ENCODE measurements around the gene ADRB1. TPM values are rescaled to one million over a fixed set of nuclear protein-coding genes. Genes with fewer than 3 reads are reported as not detected.

The ADRB1 gene
- total and polyA plus RNA-seq, 2 experiments from 2014 or later = 0.23 to 0.24 TPM

DNA sequence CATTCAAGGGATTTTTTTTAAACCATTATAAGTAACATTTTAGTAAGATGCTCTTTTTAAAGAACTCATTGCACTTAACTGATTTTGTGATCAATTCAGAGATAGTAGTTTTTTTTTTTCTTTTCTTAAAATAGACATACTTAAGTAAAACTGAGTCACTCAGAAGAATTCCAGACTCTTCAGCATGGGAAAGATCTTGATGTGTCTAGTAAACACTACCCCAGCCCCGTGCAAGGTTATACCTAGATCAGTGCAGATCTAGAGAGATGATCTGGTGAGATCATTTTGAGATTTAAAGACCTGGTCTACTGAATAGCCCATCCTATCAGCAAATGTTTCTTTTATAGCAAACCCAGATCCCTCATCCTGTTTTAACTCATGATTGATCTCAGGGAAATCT lies 8.6 kb downstream of the ADRB1 start:
- H3K4me2 ChIP-seq = no peak overlapping the region
- peaks cover 16% of the 10 kb centered on the region for H3K27me3 ChIP-seq (ENCODE audit: insufficient read depth)
- Mint-ChIP-seq H3K27ac (no peak overlapping the region), H3K9me3 (no peaks in the 10 kb centered on the region), H3K4me1 (no peaks in the 10 kb centered on the region), H3K4me3 (no peak overlapping the region), H3K36me3 (ENCODE audit: low read depth) (no peaks in the 10 kb centered on the region), H3K27me3 (ENCODE audit: insufficient read depth, low read depth, poor library complexity) (peaks cover 12% of the 10 kb centered on the region)
- H3K4me1 ChIP-seq (ENCODE audit: insufficient read depth) = no peaks in the 10 kb centered on the region
- no peak overlapping the region for H3K27ac ChIP-seq (ENCODE audit: low read depth)
- H3K4me3 ChIP-seq = no peak overlapping the region
- H2AFZ ChIP-seq = no peak overlapping the region
- no peak for ATAC-seq
- no peaks in the 10 kb centered on the region for H3K9me2 ChIP-seq (ENCODE audit: insufficient read depth)
- no peaks in the 10 kb centered on the region for H3K79me2 ChIP-seq (replicated peaks; ENCODE audit: insufficient read depth)
- DNase-seq (ENCODE audit: low spot score) = no peak
- no peaks in the 10 kb centered on the region; the same call in 1 of the 2 replicates for H3K36me3 ChIP-seq (ENCODE audit: insufficient read depth)
- TF ChIP-seq EZH2 (IDR thresholded peaks at IDR 0.05; ENCODE audit: low read depth, unreplicated experiment) (no peak), CREB1 (CRISPR knock-in tag; IDR thresholded peaks at IDR 0.05; ENCODE audit: low read depth) (no peak), STAT1 (IDR thresholded peaks at IDR 0.05; ENCODE audit: unreplicated experiment) (no peak), POLR2AphosphoS5 (IDR thresholded peaks at IDR 0.05; ENCODE audit: low read depth) (no peak)
- TF ChIP-seq, protein P1, sequence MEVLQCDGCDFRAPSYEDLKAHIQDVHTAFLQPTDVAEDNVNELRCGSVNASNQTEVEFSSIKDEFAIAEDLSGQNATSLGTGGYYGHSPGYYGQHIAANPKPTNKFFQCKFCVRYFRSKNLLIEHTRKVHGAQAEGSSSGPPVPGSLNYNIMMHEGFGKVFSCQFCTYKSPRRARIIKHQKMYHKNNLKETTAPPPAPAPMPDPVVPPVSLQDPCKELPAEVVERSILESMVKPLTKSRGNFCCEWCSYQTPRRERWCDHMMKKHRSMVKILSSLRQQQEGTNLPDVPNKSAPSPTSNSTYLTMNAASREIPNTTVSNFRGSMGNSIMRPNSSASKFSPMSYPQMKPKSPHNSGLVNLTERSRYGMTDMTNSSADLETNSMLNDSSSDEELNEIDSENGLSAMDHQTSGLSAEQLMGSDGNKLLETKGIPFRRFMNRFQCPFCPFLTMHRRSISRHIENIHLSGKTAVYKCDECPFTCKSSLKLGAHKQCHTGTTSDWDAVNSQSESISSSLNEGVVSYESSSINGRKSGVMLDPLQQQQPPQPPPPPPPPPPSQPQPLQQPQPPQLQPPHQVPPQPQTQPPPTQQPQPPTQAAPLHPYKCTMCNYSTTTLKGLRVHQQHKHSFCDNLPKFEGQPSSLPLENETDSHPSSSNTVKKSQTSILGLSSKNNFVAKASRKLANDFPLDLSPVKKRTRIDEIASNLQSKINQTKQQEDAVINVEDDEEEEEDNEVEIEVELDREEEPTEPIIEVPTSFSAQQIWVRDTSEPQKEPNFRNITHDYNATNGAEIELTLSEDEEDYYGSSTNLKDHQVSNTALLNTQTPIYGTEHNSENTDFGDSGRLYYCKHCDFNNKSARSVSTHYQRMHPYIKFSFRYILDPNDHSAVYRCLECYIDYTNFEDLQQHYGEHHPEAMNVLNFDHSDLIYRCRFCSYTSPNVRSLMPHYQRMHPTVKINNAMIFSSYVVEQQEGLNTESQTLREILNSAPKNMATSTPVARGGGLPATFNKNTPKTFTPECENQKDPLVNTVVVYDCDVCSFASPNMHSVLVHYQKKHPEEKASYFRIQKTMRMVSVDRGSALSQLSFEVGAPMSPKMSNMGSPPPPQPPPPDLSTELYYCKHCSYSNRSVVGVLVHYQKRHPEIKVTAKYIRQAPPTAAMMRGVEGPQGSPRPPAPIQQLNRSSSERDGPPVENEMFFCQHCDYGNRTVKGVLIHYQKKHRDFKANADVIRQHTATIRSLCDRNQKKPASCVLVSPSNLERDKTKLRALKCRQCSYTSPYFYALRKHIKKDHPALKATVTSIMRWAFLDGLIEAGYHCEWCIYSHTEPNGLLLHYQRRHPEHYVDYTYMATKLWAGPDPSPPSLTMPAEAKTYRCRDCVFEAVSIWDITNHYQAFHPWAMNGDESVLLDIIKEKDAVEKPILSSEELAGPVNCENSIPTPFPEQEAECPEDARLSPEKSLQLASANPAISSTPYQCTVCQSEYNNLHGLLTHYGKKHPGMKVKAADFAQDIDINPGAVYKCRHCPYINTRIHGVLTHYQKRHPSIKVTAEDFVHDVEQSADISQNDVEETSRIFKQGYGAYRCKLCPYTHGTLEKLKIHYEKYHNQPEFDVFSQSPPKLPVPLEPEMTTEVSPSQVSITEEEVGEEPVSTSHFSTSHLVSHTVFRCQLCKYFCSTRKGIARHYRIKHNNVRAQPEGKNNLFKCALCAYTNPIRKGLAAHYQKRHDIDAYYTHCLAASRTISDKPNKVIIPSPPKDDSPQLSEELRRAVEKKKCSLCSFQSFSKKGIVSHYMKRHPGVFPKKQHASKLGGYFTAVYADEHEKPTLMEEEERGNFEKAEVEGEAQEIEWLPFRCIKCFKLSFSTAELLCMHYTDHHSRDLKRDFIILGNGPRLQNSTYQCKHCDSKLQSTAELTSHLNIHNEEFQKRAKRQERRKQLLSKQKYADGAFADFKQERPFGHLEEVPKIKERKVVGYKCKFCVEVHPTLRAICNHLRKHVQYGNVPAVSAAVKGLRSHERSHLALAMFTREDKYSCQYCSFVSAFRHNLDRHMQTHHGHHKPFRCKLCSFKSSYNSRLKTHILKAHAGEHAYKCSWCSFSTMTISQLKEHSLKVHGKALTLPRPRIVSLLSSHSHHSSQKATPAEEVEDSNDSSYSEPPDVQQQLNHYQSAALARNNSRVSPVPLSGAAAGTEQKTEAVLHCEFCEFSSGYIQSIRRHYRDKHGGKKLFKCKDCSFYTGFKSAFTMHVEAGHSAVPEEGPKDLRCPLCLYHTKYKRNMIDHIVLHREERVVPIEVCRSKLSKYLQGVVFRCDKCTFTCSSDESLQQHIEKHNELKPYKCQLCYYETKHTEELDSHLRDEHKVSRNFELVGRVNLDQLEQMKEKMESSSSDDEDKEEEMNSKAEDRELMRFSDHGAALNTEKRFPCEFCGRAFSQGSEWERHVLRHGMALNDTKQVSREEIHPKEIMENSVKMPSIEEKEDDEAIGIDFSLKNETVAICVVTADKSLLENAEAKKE (CRISPR knock-in tag; IDR thresholded peaks at IDR 0.05) = no peak
- TF ChIP-seq, protein P2, sequence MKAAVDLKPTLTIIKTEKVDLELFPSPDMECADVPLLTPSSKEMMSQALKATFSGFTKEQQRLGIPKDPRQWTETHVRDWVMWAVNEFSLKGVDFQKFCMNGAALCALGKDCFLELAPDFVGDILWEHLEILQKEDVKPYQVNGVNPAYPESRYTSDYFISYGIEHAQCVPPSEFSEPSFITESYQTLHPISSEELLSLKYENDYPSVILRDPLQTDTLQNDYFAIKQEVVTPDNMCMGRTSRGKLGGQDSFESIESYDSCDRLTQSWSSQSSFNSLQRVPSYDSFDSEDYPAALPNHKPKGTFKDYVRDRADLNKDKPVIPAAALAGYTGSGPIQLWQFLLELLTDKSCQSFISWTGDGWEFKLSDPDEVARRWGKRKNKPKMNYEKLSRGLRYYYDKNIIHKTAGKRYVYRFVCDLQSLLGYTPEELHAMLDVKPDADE (IDR thresholded peaks at IDR 0.05) = no peak
- H4K20me1 ChIP-seq (replicated peaks; ENCODE audit: insufficient read depth) = no peaks in the 10 kb centered on the region
- H3F3A ChIP-seq (replicated peaks; ENCODE audit: low read depth) = no peaks in the 10 kb centered on the region
